Liver (tissue), 9 donors: Measurements from ENCODE around the gene HSD17B13. TPM values are rescaled to one million over a fixed set of nuclear protein-coding genes. Genes with fewer than 3 reads are reported as not detected.

Source experiments
- DNase-seq: peaks from one replicate; pipeline ENCODE4 v3.0.0-alpha.2; 2017; ENCODE audit warnings: low spot score
- H3K27ac ChIP-seq, 2 donors: one replicate each; pipeline ENCODE4 v1.7.0; 2013; ENCODE audit warnings: inconsistent platforms in 2 of 2, low read length in 2 of 2, control low read depth in 1 of 2, low read depth in 1 of 2, mild to moderate bottlenecking in 1 of 2
- H3K27me3 ChIP-seq, 4 donors: one replicate each; pipeline versions ENCODE4 v1.6.1 to v1.7.0; 2013; ENCODE audit warnings: low read length in 3 of 4, inconsistent platforms in 1 of 4, mild to moderate bottlenecking in 1 of 4, moderate library complexity in 1 of 4; ENCODE audit not compliant: control insufficient read depth in 4 of 4, insufficient read depth in 4 of 4
- H3K36me3 ChIP-seq, 4 donors: one replicate each; pipeline versions ENCODE4 v1.6.1 to v1.7.0; 2013; ENCODE audit warnings: low read length in 3 of 4, mild to moderate bottlenecking in 3 of 4, low read depth in 1 of 4, moderate library complexity in 1 of 4; ENCODE audit not compliant: control insufficient read depth in 4 of 4, insufficient read depth in 3 of 4
- H3K4me1 ChIP-seq, 4 donors: one replicate each; pipeline versions ENCODE4 v1.6.1 to v1.7.0; 2013; ENCODE audit warnings: low read length in 3 of 4, mild to moderate bottlenecking in 3 of 4, moderate library complexity in 1 of 4; ENCODE audit not compliant: control insufficient read depth in 4 of 4, insufficient read depth in 4 of 4
- H3K4me3 ChIP-seq, 3 donors: one replicate each; pipeline versions ENCODE4 v1.6.1 to v1.7.0; 2013; ENCODE audit warnings: low read length in 3 of 3, control low read depth in 1 of 3, low read depth in 1 of 3, mild to moderate bottlenecking in 1 of 3
- H3K9ac ChIP-seq, 2 donors: one replicate each; pipeline ENCODE4 v1.7.0; 2013; ENCODE audit warnings: low read length in 2 of 2, mild to moderate bottlenecking in 2 of 2, moderate library complexity in 2 of 2, control low read depth in 1 of 2, low read depth in 1 of 2
- H3K9me3 ChIP-seq, 4 donors: one replicate each; pipeline versions ENCODE4 v1.6.1 to v1.7.0; 2013; ENCODE audit warnings: low read length in 3 of 4; ENCODE audit not compliant: control insufficient read depth in 4 of 4
- ATF3 ChIP-seq: IDR thresholded peaks from 2 replicates; pipeline ENCODE4 v1.6.1; 2016; ENCODE audit warnings: antibody characterized with exemption
- CTCF ChIP-seq: fragments of 150-350 bp; IDR thresholded peaks from 2 replicates; pipeline ENCODE4 v1.5.1; 2017; ENCODE audit warnings: improper control_type of control experiment, low read depth, low read length; ENCODE audit not compliant: missing input control
- EGR1 ChIP-seq, 2 donors: IDR thresholded peaks; 2 replicates each; pipeline ENCODE4 v1.6.1; 2016 to 2018; ENCODE audit warnings: antibody characterized with exemption in 2 of 2, low read depth in 2 of 2
- FOXA1 ChIP-seq: IDR thresholded peaks from 2 replicates; pipeline ENCODE4 v1.6.1; 2016; ENCODE audit warnings: antibody characterized with exemption
- FOXA2 ChIP-seq: IDR thresholded peaks from 2 replicates; pipeline ENCODE4 v1.6.1; 2016; ENCODE audit warnings: antibody characterized with exemption
- GABPA ChIP-seq, 2 donors: IDR thresholded peaks in 1 of 2; conservative IDR thresholded peaks in 1 of 2; 2 replicates each; pipeline ENCODE4 v1.6.1; 2016; ENCODE audit warnings: antibody characterized with exemption in 2 of 2, mild to moderate bottlenecking in 1 of 2, moderate library complexity in 1 of 2
- HNF4A ChIP-seq, 2 donors: conservative IDR thresholded peaks; 2 replicates each; pipeline ENCODE4 v1.6.1; 2016; ENCODE audit warnings: antibody characterized with exemption in 2 of 2, mild to moderate bottlenecking in 2 of 2
- HNF4G ChIP-seq: IDR thresholded peaks from 2 replicates; pipeline ENCODE4 v1.6.1; 2016; ENCODE audit warnings: antibody characterized with exemption
- JUND ChIP-seq, 2 donors: IDR thresholded peaks; 2 replicates each; pipeline ENCODE4 v1.6.1; 2016; ENCODE audit warnings: antibody characterized with exemption in 2 of 2
- MAX ChIP-seq: IDR thresholded peaks from 2 replicates; pipeline ENCODE4 v1.6.1; 2016; ENCODE audit warnings: antibody characterized with exemption
- NR2F2 ChIP-seq: IDR thresholded peaks from 2 replicates; pipeline ENCODE4 v1.6.1; 2016; ENCODE audit warnings: antibody characterized with exemption
- RAD21 ChIP-seq, 2 donors: IDR thresholded peaks; 2 replicates each; pipeline ENCODE4 v1.6.1; 2016; ENCODE audit warnings: antibody characterized with exemption in 2 of 2, mild to moderate bottlenecking in 2 of 2
- REST ChIP-seq: IDR thresholded peaks from 2 replicates; pipeline ENCODE4 v1.6.1; 2016; ENCODE audit warnings: antibody characterized with exemption, mild to moderate bottlenecking
- RXRA ChIP-seq, 2 donors: IDR thresholded peaks; 2 replicates each; pipeline ENCODE4 v1.6.1; 2017 to 2018; ENCODE audit warnings: antibody characterized with exemption in 2 of 2, mild to moderate bottlenecking in 1 of 2
- SP1 ChIP-seq: IDR thresholded peaks from 2 replicates; pipeline ENCODE4 v1.6.1; 2018; ENCODE audit warnings: antibody characterized with exemption, mild to moderate bottlenecking
- TAF1 ChIP-seq: conservative IDR thresholded peaks from 2 replicates; pipeline ENCODE4 v1.6.1; 2016; ENCODE audit warnings: antibody characterized with exemption, mild to moderate bottlenecking
- YY1 ChIP-seq: IDR thresholded peaks from 2 replicates; pipeline ENCODE4 v1.6.1; 2016; ENCODE audit warnings: antibody characterized with exemption, mild to moderate bottlenecking
- ZBTB33 ChIP-seq: IDR thresholded peaks from 2 replicates; pipeline ENCODE4 v1.6.1; 2016; ENCODE audit warnings: antibody characterized with exemption
- WGBS: extraction: QIAGEN DNeasy Blood & Tissue Kit; methylation state at CpG from one replicate; pipeline ENCODE4 v1.1.7; 2013; 5-methylcytosine and 5-hydroxymethylcytosine counted together
- polyA plus RNA-seq, 2 donors: library from polyadenylated mRNA; stranded (reverse) in 1 of 2; unstranded in 1 of 2; fragments of 200-250 nt in 1 of 2; fragments of >200 nt in 1 of 2; fragmentation: Nextera tagmentation in 1 of 2; extraction: Ambion mirVana in 1 of 2; gene quantifications; one replicate each; pipeline versions ENCODE4 v1.2.1 to v1.2.3, GENCODE V29; 2013 to 2015
- total RNA-seq, 2 donors: library from RNA; depleted of rRNA; stranded (reverse); fragments of >200 nt; gene quantifications; one replicate each; pipeline ENCODE4 v1.2.3, GENCODE V29; 2014
- donor health status: healthy.
- donor health status: healthy.
- donor health status: healthy.
- donor health status: healthy.
- donor health status: healthy.

Gene HSD17B13
- total and polyA plus RNA-seq, 4 donors = 0.09 to 61.7 (median 22.8) TPM

GRCh38 chr4:87262886-87263285, 59.8 kb downstream of the HSD17B13 start:
- Histone ChIP-seq H3K9ac (no peak overlapping the region), H3K4me3 (no peak overlapping the region), H3K4me1 (no peaks in the 10 kb centered on the region), H3K9me3 (no peaks in the 10 kb centered on the region), H3K27me3 (no peaks in the 10 kb centered on the region), H3K36me3 (no peaks in the 10 kb centered on the region), H3K27ac (no peak overlapping the region)
- WGBS = 98% methylated on average over 1 of the region's 1 CpG
- no peak for DNase-seq
- TF ChIP-seq NR2F2 (no peak), ATF3 (no peak), TAF1 (no peak), SP1 (no peak), ZBTB33 (no peak), HNF4A (conservative IDR thresholded peaks at IDR 0.05) (no peak), CTCF (no peak), RXRA (IDR thresholded peaks at IDR 0.05) (no peak), FOXA1 (no peak), FOXA2 (no peak), EGR1 (IDR thresholded peaks at IDR 0.05; ENCODE audit: low read depth in 2 of 2) (no peak), JUND (IDR thresholded peaks at IDR 0.05) (no peak), YY1 (no peak), GABPA (IDR thresholded peaks at IDR 0.05 in 1 of 2, conservative IDR thresholded peaks at IDR 0.05 in 1 of 2) (no peak), REST (no peak), HNF4G (no peak)

- no peaks in the 10 kb centered on the region for H3K4me1 ChIP-seq
- H3K27ac ChIP-seq = no peak overlapping the region
- no peak for DNase-seq
- 98% methylated on average over 2 of the region's 2 CpGs for WGBS
- no peak overlapping the region for H3K9ac ChIP-seq
- H3K36me3 ChIP-seq = no peaks in the 10 kb centered on the region
- no peaks in the 10 kb centered on the region for H3K27me3 ChIP-seq
- H3K9me3 ChIP-seq = no peaks in the 10 kb centered on the region
- H3K4me3 ChIP-seq = no peak overlapping the region
- TF ChIP-seq NR2F2 (no peak), FOXA1 (no peak), JUND (IDR thresholded peaks at IDR 0.05) (no peak), MAX (no peak), SP1 (no peak), FOXA2 (no peak), RXRA (IDR thresholded peaks at IDR 0.05) (no peak), GABPA (IDR thresholded peaks at IDR 0.05 in 1 of 2, conservative IDR thresholded peaks at IDR 0.05 in 1 of 2) (no peak), ZBTB33 (no peak), TAF1 (no peak), RAD21 (IDR thresholded peaks at IDR 0.05) (no peak), EGR1 (IDR thresholded peaks at IDR 0.05; ENCODE audit: low read depth in 2 of 2) (no peak), CTCF (no peak), YY1 (no peak), HNF4A (conservative IDR thresholded peaks at IDR 0.05) (no peak), ATF3 (no peak), HNF4G (no peak)
Observed at GRCh38 chr4:87260477-87260876, 62.2 kb downstream of the HSD17B13 start.
